Peyer's patch (tissue), 4 donors: ENCODE data around the gene GRB14. TPM values are rescaled to one million over a fixed set of nuclear protein-coding genes. Genes with fewer than 3 reads are reported as not detected.

Experiments used
- DNase-seq, 3 donors: peaks; one replicate each; pipeline ENCODE4 v3.0.0-alpha.2; 2017 to 2019
- H3K27ac ChIP-seq, 4 donors: fragments of 200-600 bp; sonication (generic); one replicate each; pipeline ENCODE4 v1.5.1; 2016 to 2019
- H3K27me3 ChIP-seq, 2 donors: fragments of 200-600 bp; sonication (generic); one replicate each; pipeline ENCODE4 v1.5.1; 2019
- H3K36me3 ChIP-seq, 3 donors: fragments of 200-600 bp; sonication (generic); one replicate each; pipeline ENCODE4 v1.5.1; 2016 to 2019
- H3K4me1 ChIP-seq, 4 donors: fragments of 200-600 bp; sonication (generic); one replicate each; pipeline ENCODE4 v1.5.1; 2016 to 2019
- H3K4me3 ChIP-seq, 4 donors: fragments of 200-600 bp; sonication (generic); 1 replicate in 3 of 4; 2 replicates in 1 of 4; pipeline ENCODE4 v1.5.1; 2016 to 2019; ENCODE audit warnings: mild to moderate bottlenecking in 1 of 4
- H3K9me3 ChIP-seq, 4 donors: fragments of 200-600 bp; sonication (generic); one replicate each; pipeline ENCODE4 v1.5.1; 2016 to 2019; ENCODE audit warnings: mild to moderate bottlenecking in 1 of 4
- CTCF ChIP-seq, 6 experiments: fragments of 450-650 bp in 4 of 6; fragments of 200-600 bp in 2 of 6; sonication (generic) in 1 of 6; IDR thresholded peaks; one replicate each; pipeline ENCODE4 v1.5.1; 2017 to 2019; ENCODE audit warnings: antibody characterized with exemption in 6 of 6, mild to moderate bottlenecking in 3 of 6, moderate library complexity in 1 of 6
- POLR2A ChIP-seq, 2 donors: fragments of 450-650 bp; IDR thresholded peaks; one replicate each; pipeline ENCODE4 v1.5.1; 2017; ENCODE audit warnings: antibody characterized with exemption in 2 of 2, mild to moderate bottlenecking in 2 of 2, moderate library complexity in 2 of 2
- total RNA-seq, 4 donors: library from RNA; depleted of rRNA; stranded (reverse); fragments of >200 nt; gene quantifications; one replicate each; pipeline ENCODE4 v1.1.0, GENCODE V29; 2016

The GRB14 gene
- total RNA-seq, 4 donors from 2014 or later: 1.1 to 3.1 (median 2.1) TPM

DNA sequence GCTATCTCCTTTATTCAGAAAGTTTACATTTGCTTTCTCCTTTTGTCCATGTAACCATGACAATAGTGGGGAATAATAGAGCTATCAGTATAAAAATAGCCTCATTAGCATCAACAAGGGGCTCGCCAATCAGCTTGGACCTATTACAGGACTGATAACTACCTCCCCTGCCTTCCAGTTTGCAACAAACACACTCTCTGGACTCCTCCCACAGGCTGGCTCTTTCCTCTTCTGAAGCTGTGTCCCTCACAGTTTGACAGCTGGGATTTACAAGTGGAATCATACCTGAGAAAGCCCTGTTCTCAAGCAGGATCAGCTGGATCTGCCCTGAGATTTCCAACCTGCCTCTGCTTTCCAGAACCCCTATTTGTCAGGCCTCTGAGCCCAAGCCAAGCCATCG is 162.5 kb downstream of the GRB14 start:
- no peaks in the 10 kb centered on the region for H3K9me3 ChIP-seq
- no peak for DNase-seq

GRCh38 chr2:164457271-164457670 is 164.0 kb downstream of the GRB14 start:
- TF ChIP-seq POLR2A (IDR thresholded peaks at IDR 0.05) (no peak), CTCF (IDR thresholded peaks at IDR 0.05) (no peak)
- Histone ChIP-seq H3K36me3 (no peaks in the 10 kb centered on the region), H3K4me1 (no peaks in the 10 kb centered on the region), H3K9me3 (no peaks in the 10 kb centered on the region), H3K27ac (no peak overlapping the region), H3K27me3 (no peaks in the 10 kb centered on the region), H3K4me3 (no peak overlapping the region)
- no peak for DNase-seq

More for the DNA sequence above, 162.5 kb downstream of the GRB14 start:
- Histone ChIP-seq H3K27me3 (no peaks in the 10 kb centered on the region), H3K36me3 (no peaks in the 10 kb centered on the region), H3K4me1 (no peaks in the 10 kb centered on the region), H3K4me3 (no peak overlapping the region), H3K27ac (no peak overlapping the region)
- no peak for TF ChIP-seq CTCF (IDR thresholded peaks at IDR 0.05)
- TF ChIP-seq POLR2A (IDR thresholded peaks at IDR 0.05): no peak

GRCh38 chr2:164456619-164457018 is 164.7 kb downstream of the GRB14 start:
- no peak overlapping the region for H3K27ac ChIP-seq
- no peaks in the 10 kb centered on the region for H3K9me3 ChIP-seq
- no peaks in the 10 kb centered on the region for H3K27me3 ChIP-seq
- no peaks in the 10 kb centered on the region for H3K4me1 ChIP-seq
- no peak overlapping the region for H3K4me3 ChIP-seq
- TF ChIP-seq CTCF (IDR thresholded peaks at IDR 0.05) (no peak), POLR2A (IDR thresholded peaks at IDR 0.05) (no peak)
- no peaks in the 10 kb centered on the region for H3K36me3 ChIP-seq
- DNase-seq: no peak

DNA sequence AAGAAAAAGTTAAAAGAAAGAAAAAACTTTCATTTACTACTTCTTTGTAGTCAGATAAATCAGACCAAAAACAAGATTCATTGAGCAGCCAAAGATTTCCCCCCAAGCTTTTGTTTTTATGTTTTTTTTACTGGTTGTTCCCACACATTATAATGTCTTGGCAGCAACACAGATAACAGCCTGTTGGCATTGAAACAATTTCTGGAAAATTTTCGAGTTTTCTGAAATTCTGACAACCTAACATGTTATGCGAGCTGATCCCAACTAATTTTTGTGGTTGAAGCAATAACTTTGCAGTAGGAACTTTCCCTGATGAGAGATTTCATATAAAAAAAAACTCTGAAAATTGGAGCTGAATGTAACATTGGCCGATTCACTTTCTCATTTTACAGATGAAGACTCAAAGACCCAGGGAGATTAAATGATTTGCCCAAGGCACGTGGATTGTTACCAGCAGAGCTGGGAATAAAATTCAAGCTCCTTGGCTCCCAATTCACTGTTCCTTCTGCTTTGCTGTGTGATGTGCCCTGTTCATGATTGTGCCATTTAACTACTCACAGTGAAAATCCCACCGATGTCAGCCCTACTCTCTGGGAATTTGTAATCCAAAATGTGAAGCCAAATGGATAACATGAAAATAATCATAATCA is 167.5 kb downstream of the GRB14 start:
- no peak for DNase-seq
- H3K36me3 ChIP-seq: no peaks in the 10 kb centered on the region
- no peak overlapping the region for H3K4me3 ChIP-seq
- no peak for TF ChIP-seq CTCF (IDR thresholded peaks at IDR 0.05)
- no peak for TF ChIP-seq POLR2A (IDR thresholded peaks at IDR 0.05)
- H3K4me1 ChIP-seq: no peaks in the 10 kb centered on the region
- no peak overlapping the region for H3K27ac ChIP-seq
- H3K27me3 ChIP-seq: no peaks in the 10 kb centered on the region
- H3K9me3 ChIP-seq: no peaks in the 10 kb centered on the region

DNA sequence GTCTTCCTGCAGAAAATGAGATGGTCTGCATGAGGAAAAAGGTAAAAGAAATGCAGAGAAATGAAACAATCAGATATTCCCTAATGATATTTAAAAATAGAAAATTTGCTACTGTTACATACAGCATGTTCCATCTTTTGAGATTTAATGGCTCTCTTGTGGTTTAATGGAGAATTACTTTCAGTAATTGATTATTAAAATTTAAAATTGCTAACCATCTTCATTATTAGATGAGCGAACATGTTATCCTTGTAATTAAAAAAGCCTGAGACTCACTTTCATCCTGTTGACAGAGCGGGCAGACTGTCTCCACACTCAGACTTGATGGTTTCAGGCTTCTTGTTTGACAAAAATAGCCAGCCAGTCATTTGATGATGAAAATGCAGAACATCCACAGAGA is 171.0 kb downstream of the GRB14 start:
- no peak overlapping the region for H3K4me3 ChIP-seq
- no peak for TF ChIP-seq POLR2A (IDR thresholded peaks at IDR 0.05)
- TF ChIP-seq CTCF (IDR thresholded peaks at IDR 0.05): no peak
- H3K27me3 ChIP-seq: no peaks in the 10 kb centered on the region
- no peaks in the 10 kb centered on the region for H3K36me3 ChIP-seq
- no peaks in the 10 kb centered on the region for H3K9me3 ChIP-seq
- DNase-seq: no peak
- no peak overlapping the region for H3K27ac ChIP-seq
- H3K4me1 ChIP-seq: no peaks in the 10 kb centered on the region

DNA sequence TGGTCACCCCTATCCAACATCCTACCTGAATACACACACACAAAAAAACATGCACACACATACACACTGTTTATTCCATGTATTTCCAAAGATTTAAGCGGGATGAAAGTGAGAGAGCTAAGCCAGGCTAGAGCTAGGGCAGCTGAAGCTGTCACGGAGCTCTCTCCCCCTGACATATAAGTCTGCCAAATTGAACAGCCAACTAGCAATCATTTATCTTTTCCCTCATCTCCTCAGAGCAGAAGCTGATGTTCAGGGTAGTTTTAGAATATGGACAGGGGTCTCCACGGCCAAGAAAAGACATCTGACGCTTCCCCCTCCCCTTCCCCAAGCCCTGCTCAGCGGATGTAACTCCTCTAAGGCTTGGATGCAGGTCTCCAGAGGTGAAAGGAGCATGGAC is 171.6 kb downstream of the GRB14 start:
- Histone ChIP-seq H3K27me3 (no peaks in the 10 kb centered on the region), H3K4me3 (no peak overlapping the region), H3K27ac (no peak overlapping the region), H3K9me3 (no peaks in the 10 kb centered on the region), H3K4me1 (no peaks in the 10 kb centered on the region), H3K36me3 (no peaks in the 10 kb centered on the region)
- DNase-seq: no peak
- TF ChIP-seq POLR2A (IDR thresholded peaks at IDR 0.05) (no peak), CTCF (IDR thresholded peaks at IDR 0.05) (no peak)
